ENCODE measurements around the gene RFTN1. TPM values are rescaled to one million over a fixed set of nuclear protein-coding genes. Genes with fewer than 3 reads are reported as not detected.

The RFTN1 gene
- total RNA-seq, 2 experiments from 2014 or later = 95.9 to 109 TPM

GRCh38 chr3:16289144-16289889 lies 224.2 kb downstream of the RFTN1 start:
- Mint-ChIP-seq H3K9me3 (peaks cover 4% of the 10 kb centered on the region), H3K27me3 (ENCODE audit: low read depth) (no peaks in the 10 kb centered on the region), H3K4me1 (ENCODE audit: low read depth) (peaks cover 86% of the 10 kb centered on the region), H3K36me3 (ENCODE audit: low read depth) (peaks cover 50% of the 10 kb centered on the region), H3K27ac (peak overlapping the region; percentile 97), H3K4me3 (peak overlapping the region; percentile 84)
- intact Hi-C loops (cut with micrococcal nuclease) = loop anchor here (2.0 to 5.0 kb wide), 2 partner anchors 597 to 733 kb away; no protein-coding TSS in a partner anchor
- DNase-seq = peak; percentile 18
- CTCF ChIA-PET = interaction anchor here (0.6 to 9.8 kb wide), 17 partner anchors 9 to 263 kb away, joined by 3 to 222 read pairs (median 5); partner anchors contain the start of genes DPH3 and OXNAD1

GRCh38 chr3:16288664-16289063 lies 224.8 kb downstream of the RFTN1 start:
- DNase-seq = peak; percentile 47
- Mint-ChIP-seq H3K36me3 (ENCODE audit: low read depth) (peaks cover 47% of the 10 kb centered on the region), H3K27ac (peak overlapping the region; percentile 97), H3K9me3 (peaks cover 4% of the 10 kb centered on the region), H3K4me1 (ENCODE audit: low read depth) (peaks cover 83% of the 10 kb centered on the region), H3K4me3 (peak overlapping the region; percentile 84), H3K27me3 (ENCODE audit: low read depth) (no peaks in the 10 kb centered on the region)
- intact Hi-C loops (cut with micrococcal nuclease) = loop anchor here (2.0 to 5.0 kb wide), 2 partner anchors 598 to 734 kb away; no protein-coding TSS in a partner anchor
- CTCF ChIA-PET = interaction anchor here (0.6 to 9.8 kb wide), 16 partner anchors 12 to 263 kb away, joined by 3 to 222 read pairs (median 6); partner anchors contain the start of genes DPH3 and OXNAD1

GRCh38 chr3:16286751-16287543 lies 226.6 kb downstream of the RFTN1 start:
- Mint-ChIP-seq H3K9me3 (no peaks in the 10 kb centered on the region), H3K36me3 (ENCODE audit: low read depth) (peaks cover 48% of the 10 kb centered on the region), H3K27ac (peak overlapping the region; percentile 97), H3K27me3 (ENCODE audit: low read depth) (no peaks in the 10 kb centered on the region), H3K4me1 (ENCODE audit: low read depth) (peaks cover 78% of the 10 kb centered on the region), H3K4me3 (peak overlapping the region; percentile 84)
- CTCF ChIA-PET = interaction anchor here (0.7 to 3.0 kb wide), 6 partner anchors 9 to 229 kb away, joined by 3 to 34 read pairs (median 4); no protein-coding TSS in a partner anchor
- intact Hi-C loops (cut with micrococcal nuclease) = loop anchor here (1.0 to 5.0 kb wide), 8 partner anchors 22 to 1456 kb away; partner anchors contain the start of genes OXNAD1 and TBC1D5
- DNase-seq = peak; percentile 36

- CTCF ChIA-PET = interaction anchor here (0.8 to 3.0 kb wide), 7 partner anchors 10 to 230 kb away, joined by 3 to 34 read pairs (median 3); partner anchors contain the start of gene DPH3
- H3K9me3 Mint-ChIP-seq = no peaks in the 10 kb centered on the region
Observed at GRCh38 chr3:16286161-16286560, 227.3 kb downstream of the RFTN1 start.

GRCh38 chr3:16284633-16285032 lies 228.9 kb downstream of the RFTN1 start:
- intact Hi-C loops (cut with micrococcal nuclease) = loop anchor here (5.0 kb wide), 1 partner anchor 738 kb away; no protein-coding TSS in a partner anchor
- CTCF ChIA-PET = interaction anchor here (3.0 to 5.2 kb wide), 2 partner anchors 15 to 35 kb away, joined by 34 to 44 read pairs; no protein-coding TSS in a partner anchor
- H3K27me3 Mint-ChIP-seq (ENCODE audit: low read depth) = no peaks in the 10 kb centered on the region
- no peaks in the 10 kb centered on the region for H3K9me3 Mint-ChIP-seq
- peaks cover 48% of the 10 kb centered on the region for H3K36me3 Mint-ChIP-seq (ENCODE audit: low read depth)
- H3K27ac Mint-ChIP-seq = peak overlapping the region; percentile 97
- no peak for DNase-seq
- H3K4me1 Mint-ChIP-seq (ENCODE audit: low read depth) = peaks cover 56% of the 10 kb centered on the region
- H3K4me3 Mint-ChIP-seq = no peak overlapping the region

More at GRCh38 chr3:16286161-16286560, 227.3 kb downstream of the RFTN1 start:
- DNase-seq = peak; percentile 85
- Mint-ChIP-seq H3K4me1 (ENCODE audit: low read depth) (peaks cover 72% of the 10 kb centered on the region), H3K27me3 (ENCODE audit: low read depth) (no peaks in the 10 kb centered on the region), H3K4me3 (peak overlapping the region; percentile 84), H3K36me3 (ENCODE audit: low read depth) (peaks cover 51% of the 10 kb centered on the region), H3K27ac (peak overlapping the region; percentile 97)
- intact Hi-C loops (cut with micrococcal nuclease) = loop anchor here (1.0 to 5.0 kb wide), 8 partner anchors 21 to 1457 kb away; partner anchors contain the start of genes OXNAD1 and TBC1D5

DNA sequence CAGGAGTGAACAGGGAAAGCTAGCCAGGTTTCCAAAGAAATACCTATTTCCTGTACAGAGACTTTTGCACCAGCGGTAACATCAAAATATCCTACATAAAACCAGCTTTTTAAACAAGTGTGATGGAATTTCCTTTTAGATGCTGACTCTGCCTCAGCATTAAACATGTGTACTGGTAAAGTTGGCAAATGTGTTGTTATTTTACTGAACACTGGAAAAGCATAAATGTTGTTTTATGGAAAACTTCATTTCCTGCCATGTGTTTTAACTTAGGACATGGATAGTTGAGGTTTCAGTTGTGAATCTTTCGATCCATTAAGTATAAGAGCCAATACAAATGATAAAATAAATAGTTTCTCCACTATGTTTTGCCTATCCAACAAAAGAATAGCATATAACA lies 232.8 kb downstream of the RFTN1 start:
- intact Hi-C loops (cut with micrococcal nuclease) = no loop called here
- no peak overlapping the region for H3K4me3 Mint-ChIP-seq
- CTCF ChIA-PET = interaction anchor here (1.1 to 5.2 kb wide), 2 partner anchors 11 to 40 kb away, joined by 3 to 44 read pairs; no protein-coding TSS in a partner anchor

GRCh38 chr3:16279010-16279801 lies 234.3 kb downstream of the RFTN1 start:
- Mint-ChIP-seq H3K27me3 (ENCODE audit: low read depth) (no peaks in the 10 kb centered on the region), H3K36me3 (ENCODE audit: low read depth) (peaks cover 31% of the 10 kb centered on the region), H3K4me3 (no peak overlapping the region), H3K4me1 (ENCODE audit: low read depth) (peaks cover 15% of the 10 kb centered on the region), H3K9me3 (no peaks in the 10 kb centered on the region), H3K27ac (no peak overlapping the region)
- no peak for DNase-seq
- CTCF ChIA-PET = interaction anchor here (0.8 to 5.2 kb wide), 2 partner anchors 9 to 11 kb away, joined by 4 to 44 read pairs; no protein-coding TSS in a partner anchor
- intact Hi-C loops (cut with micrococcal nuclease) = no loop called here

More for the DNA sequence above, 232.8 kb downstream of the RFTN1 start:
- no peak overlapping the region for H3K27ac Mint-ChIP-seq
- no peak for DNase-seq
- H3K9me3 Mint-ChIP-seq = no peaks in the 10 kb centered on the region
- H3K27me3 Mint-ChIP-seq (ENCODE audit: low read depth) = no peaks in the 10 kb centered on the region
- peaks cover 26% of the 10 kb centered on the region for H3K36me3 Mint-ChIP-seq (ENCODE audit: low read depth)
- peaks cover 29% of the 10 kb centered on the region for H3K4me1 Mint-ChIP-seq (ENCODE audit: low read depth)

DNA sequence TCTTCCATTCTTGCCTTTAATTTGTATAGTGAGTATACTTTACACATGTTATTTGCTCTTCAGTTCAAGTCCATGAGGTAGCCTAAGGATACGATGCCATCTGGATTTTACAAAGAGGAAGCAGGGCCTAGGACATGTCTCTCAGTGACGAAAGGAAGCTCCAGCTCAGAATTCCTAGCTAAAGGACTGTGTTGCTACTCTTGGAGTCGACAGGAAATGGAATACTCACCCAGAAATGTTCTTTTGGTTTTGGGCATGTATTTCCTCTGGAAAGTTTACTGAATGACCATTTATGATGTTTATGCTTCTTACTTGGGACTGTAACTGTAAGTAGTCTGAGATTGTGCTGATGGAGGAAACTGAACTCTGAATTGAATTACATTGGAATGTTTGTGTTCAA lies 236.0 kb downstream of the RFTN1 start:
- Mint-ChIP-seq H3K27ac (no peak overlapping the region), H3K9me3 (no peaks in the 10 kb centered on the region), H3K27me3 (ENCODE audit: low read depth) (no peaks in the 10 kb centered on the region), H3K36me3 (ENCODE audit: low read depth) (peaks cover 25% of the 10 kb centered on the region), H3K4me3 (no peak overlapping the region), H3K4me1 (ENCODE audit: low read depth) (peaks cover 6% of the 10 kb centered on the region)
- intact Hi-C loops (cut with micrococcal nuclease) = no loop called here
- CTCF ChIA-PET = interaction anchor here (1.3 kb wide), 1 partner anchor 13 kb away, joined by 3 read pairs; no protein-coding TSS in a partner anchor
- DNase-seq = no peak

GRCh38 chr3:16273867-16274266 lies 239.6 kb downstream of the RFTN1 start:
- H3K4me3 Mint-ChIP-seq = no peak overlapping the region
- no peak for DNase-seq
- CTCF ChIA-PET = interaction anchor here (1.6 kb wide), 1 partner anchor 16 kb away, joined by 3 read pairs; no protein-coding TSS in a partner anchor
- intact Hi-C loops (cut with micrococcal nuclease) = no loop called here
- H3K36me3 Mint-ChIP-seq (ENCODE audit: low read depth) = peaks cover 36% of the 10 kb centered on the region
- H3K9me3 Mint-ChIP-seq = no peaks in the 10 kb centered on the region
- H3K4me1 Mint-ChIP-seq (ENCODE audit: low read depth) = peaks cover 5% of the 10 kb centered on the region
- no peaks in the 10 kb centered on the region for H3K27me3 Mint-ChIP-seq (ENCODE audit: low read depth)
- no peak overlapping the region for H3K27ac Mint-ChIP-seq

DNA sequence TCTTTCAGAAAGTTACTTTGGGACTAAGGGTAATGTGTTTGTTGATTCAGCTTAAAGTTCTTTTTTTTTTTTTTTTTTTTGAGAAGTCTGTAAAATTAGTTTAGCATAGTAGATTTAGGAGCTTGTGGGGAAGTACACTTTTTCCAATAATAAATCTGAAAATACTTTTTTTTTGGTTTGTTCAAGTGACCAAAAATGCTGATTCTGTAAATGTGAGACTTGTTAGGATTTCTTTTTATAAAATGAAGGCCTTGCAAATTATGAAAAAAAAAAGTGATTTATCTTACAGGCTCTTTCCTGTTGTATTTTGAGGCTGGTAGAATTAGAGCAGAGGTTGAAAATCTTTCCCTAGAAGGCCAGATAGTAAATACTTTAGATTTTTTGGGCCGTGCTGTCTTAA lies 240.9 kb downstream of the RFTN1 start:
- peaks cover 11% of the 10 kb centered on the region for H3K4me1 Mint-ChIP-seq (ENCODE audit: low read depth)
- no peak overlapping the region for H3K4me3 Mint-ChIP-seq
- no peak overlapping the region for H3K27ac Mint-ChIP-seq
- peaks cover 32% of the 10 kb centered on the region for H3K36me3 Mint-ChIP-seq (ENCODE audit: low read depth)
- intact Hi-C loops (cut with micrococcal nuclease) = no loop called here
- CTCF ChIA-PET = interaction anchor here (1.4 to 5.9 kb wide), 2 partner anchors 9 to 47 kb away, joined by 3 to 44 read pairs; no protein-coding TSS in a partner anchor
- no peak for DNase-seq
- no peaks in the 10 kb centered on the region for H3K27me3 Mint-ChIP-seq (ENCODE audit: low read depth)
- no peaks in the 10 kb centered on the region for H3K9me3 Mint-ChIP-seq

DNA sequence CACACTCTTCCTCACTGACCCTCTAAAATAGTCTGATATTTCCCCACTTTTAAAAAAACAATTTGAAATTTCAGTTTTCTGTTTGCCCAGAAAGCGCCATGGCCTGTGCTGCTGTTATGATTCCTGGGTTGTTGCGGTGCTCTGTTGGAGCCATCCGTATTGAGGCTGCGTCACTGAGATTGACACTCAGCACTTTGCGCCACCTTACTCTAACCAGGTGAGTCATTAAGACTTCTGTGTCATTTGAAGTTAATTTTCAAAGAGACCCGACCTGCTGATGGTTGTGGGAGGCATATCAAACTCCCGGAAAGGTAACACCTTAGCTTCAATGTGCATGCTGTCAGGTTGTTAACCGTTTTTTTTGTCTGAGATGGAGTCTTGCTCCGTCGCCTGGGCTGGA lies 242.6 kb downstream of the RFTN1 start:
- no peak overlapping the region for H3K4me3 Mint-ChIP-seq
- no peaks in the 10 kb centered on the region for H3K27me3 Mint-ChIP-seq (ENCODE audit: low read depth)
- DNase-seq = no peak
- no peak overlapping the region for H3K27ac Mint-ChIP-seq
- H3K36me3 Mint-ChIP-seq (ENCODE audit: low read depth) = peaks cover 28% of the 10 kb centered on the region
- H3K4me1 Mint-ChIP-seq (ENCODE audit: low read depth) = peaks cover 26% of the 10 kb centered on the region
- CTCF ChIA-PET = interaction anchor here (3.8 to 5.9 kb wide), 2 partner anchors 11 to 15 kb away, joined by 20 to 44 read pairs; no protein-coding TSS in a partner anchor
- H3K9me3 Mint-ChIP-seq = no peaks in the 10 kb centered on the region
- intact Hi-C loops (cut with micrococcal nuclease) = loop anchor here (1.0 kb wide), 1 partner anchor 258 kb away; no protein-coding TSS in a partner anchor

Data from activated naive CD4-positive, alpha-beta T cell treated with anti-CD3 and anti-CD28 coated beads for 36 hours (primary cell).